ENCODE data around the gene SPNS2. TPM values are rescaled to one million over a fixed set of nuclear protein-coding genes. Genes with fewer than 3 reads are reported as not detected.
A peak's percentile ranks its signal among the peaks of the same experiment; 100 is the strongest.

SPNS2 gene, protein sequence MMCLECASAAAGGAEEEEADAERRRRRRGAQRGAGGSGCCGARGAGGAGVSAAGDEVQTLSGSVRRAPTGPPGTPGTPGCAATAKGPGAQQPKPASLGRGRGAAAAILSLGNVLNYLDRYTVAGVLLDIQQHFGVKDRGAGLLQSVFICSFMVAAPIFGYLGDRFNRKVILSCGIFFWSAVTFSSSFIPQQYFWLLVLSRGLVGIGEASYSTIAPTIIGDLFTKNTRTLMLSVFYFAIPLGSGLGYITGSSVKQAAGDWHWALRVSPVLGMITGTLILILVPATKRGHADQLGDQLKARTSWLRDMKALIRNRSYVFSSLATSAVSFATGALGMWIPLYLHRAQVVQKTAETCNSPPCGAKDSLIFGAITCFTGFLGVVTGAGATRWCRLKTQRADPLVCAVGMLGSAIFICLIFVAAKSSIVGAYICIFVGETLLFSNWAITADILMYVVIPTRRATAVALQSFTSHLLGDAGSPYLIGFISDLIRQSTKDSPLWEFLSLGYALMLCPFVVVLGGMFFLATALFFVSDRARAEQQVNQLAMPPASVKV
- 0.34 and 1.7 TPM in 2 replicates for total RNA-seq (ENCODE audit: low replicate concordance)

DNA sequence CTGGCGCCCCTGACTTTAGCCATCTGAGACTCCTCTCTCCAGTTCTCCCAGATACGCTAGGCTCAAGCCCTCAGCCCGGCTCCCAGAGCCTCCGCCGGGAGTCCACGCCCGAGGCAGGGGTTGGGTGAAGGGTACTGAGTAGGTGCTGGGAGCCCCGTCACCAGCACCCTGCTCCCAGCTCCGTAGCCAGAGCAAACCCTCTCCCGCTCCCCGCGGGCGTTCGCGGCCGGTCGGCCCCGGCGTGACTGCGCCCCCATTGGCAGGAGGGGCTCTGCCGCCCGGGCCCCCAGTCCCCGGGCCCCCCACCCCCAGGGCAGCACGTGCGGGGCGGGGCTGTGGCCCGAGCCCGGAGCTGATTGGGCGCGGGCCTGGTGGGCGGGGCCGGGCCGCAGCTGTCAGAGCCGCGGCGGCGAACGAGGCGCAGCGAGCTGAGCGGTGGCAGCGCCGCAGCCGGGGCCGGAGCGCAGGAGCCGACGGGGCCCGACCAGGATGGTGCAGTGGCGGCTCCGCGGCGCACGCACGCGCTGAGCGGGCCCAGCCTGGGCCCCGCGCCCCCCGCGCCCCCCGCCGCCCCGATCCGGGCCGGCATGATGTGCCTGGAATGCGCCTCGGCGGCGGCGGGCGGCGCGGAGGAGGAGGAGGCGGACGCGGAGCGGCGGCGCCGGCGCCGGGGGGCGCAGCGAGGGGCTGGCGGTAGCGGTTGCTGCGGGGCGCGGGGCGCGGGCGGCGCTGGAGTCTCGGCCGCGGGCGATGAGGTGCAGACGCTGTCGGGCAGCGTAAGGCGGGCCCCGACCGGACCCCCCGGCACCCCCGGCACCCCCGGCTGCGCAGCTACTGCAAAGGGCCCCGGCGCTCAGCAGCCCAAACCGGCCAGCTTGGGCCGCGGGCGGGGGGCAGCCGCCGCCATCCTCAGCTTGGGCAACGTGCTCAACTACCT is at the start of gene SPNS2:
Gene SPNS2, plus strand, starts transcription at position 421 of the 937 bp plus-strand sequence. Its CDS starts 167 bp downstream, at position 588.
- H3K4me1 Mint-ChIP-seq: peaks cover 16% of the 10 kb centered on the region
- Histone ChIP-seq H3K9me3 (ENCODE audit: low read depth) (no peaks in the 10 kb centered on the region), H3K4me3 (peak within 1 kb of the TSS; percentile 49), H3K4me1 (peaks cover 11% of the 10 kb centered on the region), H4K20me1 (ENCODE audit: low read depth) (peaks cover 28% of the 10 kb centered on the region), H2AFZ (replicated peaks) (no peak within 1 kb of the TSS), H3K27me3 (peaks cover 76% of the 10 kb centered on the region), H3K9ac (no peak within 1 kb of the TSS), H3F3A (ENCODE audit: low read depth) (peaks cover 15% of the 10 kb centered on the region), H3K4me2 (peak within 1 kb of the TSS; percentile 84), H3K79me2 (ENCODE audit: low read depth) (no peaks in the 10 kb centered on the region), H3K27ac (no peak within 1 kb of the TSS), H3K36me3 (no peaks in the 10 kb centered on the region)
- peak; percentile 90 for DNase-seq (ENCODE audit: low spot score)
- H3K27me3 Mint-ChIP-seq (ENCODE audit: insufficient read depth, low read depth): peaks cover 54% of the 10 kb centered on the region
- no peaks in the 10 kb centered on the region for H3K9me3 Mint-ChIP-seq
- peak within 1 kb of the TSS; percentile 82 for H3K4me3 Mint-ChIP-seq
- no peaks in the 10 kb centered on the region for H3K36me3 Mint-ChIP-seq
- TF ChIP-seq, protein P1, sequence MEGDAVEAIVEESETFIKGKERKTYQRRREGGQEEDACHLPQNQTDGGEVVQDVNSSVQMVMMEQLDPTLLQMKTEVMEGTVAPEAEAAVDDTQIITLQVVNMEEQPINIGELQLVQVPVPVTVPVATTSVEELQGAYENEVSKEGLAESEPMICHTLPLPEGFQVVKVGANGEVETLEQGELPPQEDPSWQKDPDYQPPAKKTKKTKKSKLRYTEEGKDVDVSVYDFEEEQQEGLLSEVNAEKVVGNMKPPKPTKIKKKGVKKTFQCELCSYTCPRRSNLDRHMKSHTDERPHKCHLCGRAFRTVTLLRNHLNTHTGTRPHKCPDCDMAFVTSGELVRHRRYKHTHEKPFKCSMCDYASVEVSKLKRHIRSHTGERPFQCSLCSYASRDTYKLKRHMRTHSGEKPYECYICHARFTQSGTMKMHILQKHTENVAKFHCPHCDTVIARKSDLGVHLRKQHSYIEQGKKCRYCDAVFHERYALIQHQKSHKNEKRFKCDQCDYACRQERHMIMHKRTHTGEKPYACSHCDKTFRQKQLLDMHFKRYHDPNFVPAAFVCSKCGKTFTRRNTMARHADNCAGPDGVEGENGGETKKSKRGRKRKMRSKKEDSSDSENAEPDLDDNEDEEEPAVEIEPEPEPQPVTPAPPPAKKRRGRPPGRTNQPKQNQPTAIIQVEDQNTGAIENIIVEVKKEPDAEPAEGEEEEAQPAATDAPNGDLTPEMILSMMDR (IDR thresholded peaks at IDR 0.05): no peak
- TF ChIP-seq EZH2phosphoT487 (IDR thresholded peaks at IDR 0.05) (no peak), EZH2 (IDR thresholded peaks at IDR 0.05) (no peak)
- H3K27ac Mint-ChIP-seq: no peak within 1 kb of the TSS

DNA sequence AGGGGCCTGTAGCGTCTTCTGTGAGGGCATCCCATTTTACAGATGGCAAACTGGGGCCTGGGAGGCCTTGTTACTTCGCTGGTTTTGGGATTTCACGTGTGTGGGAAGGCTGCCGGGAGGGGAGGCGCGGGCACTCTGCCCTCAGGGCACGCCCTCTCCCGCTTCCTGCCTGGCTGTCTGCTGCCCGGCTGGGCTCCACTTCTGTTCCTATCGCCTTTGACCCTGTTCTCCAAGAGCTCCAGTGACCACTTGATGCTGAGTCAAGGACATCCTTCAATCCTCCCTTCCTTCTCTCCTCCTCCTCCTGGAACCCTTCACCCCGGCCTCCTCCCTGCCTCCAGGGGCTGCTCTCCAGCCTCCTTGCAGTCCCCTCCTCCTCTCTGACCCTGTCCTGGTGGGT is 48.9 kb upstream of the SPNS2 start:
- H3F3A ChIP-seq (ENCODE audit: low read depth): no peaks in the 10 kb centered on the region
- H3K36me3 Mint-ChIP-seq: no peaks in the 10 kb centered on the region
- DNase-seq (ENCODE audit: low spot score): no peak
- TF ChIP-seq, protein P1 (IDR thresholded peaks at IDR 0.05): no peak
- no peak for TF ChIP-seq EZH2 (IDR thresholded peaks at IDR 0.05)
- TF ChIP-seq EZH2phosphoT487 (IDR thresholded peaks at IDR 0.05): no peak
- H3K36me3 ChIP-seq: no peaks in the 10 kb centered on the region
- no peak overlapping the region for H3K27ac ChIP-seq
- no peaks in the 10 kb centered on the region for H3K79me2 ChIP-seq (ENCODE audit: low read depth)
- H3K27me3 ChIP-seq: no peaks in the 10 kb centered on the region
- H3K4me1 ChIP-seq: no peaks in the 10 kb centered on the region
- H2AFZ ChIP-seq (replicated peaks): no peak overlapping the region
- no peak overlapping the region for H3K4me3 ChIP-seq
- no peaks in the 10 kb centered on the region for H3K9me3 Mint-ChIP-seq
- no peaks in the 10 kb centered on the region for H3K4me1 Mint-ChIP-seq
- H3K4me3 Mint-ChIP-seq: no peak overlapping the region
- no peaks in the 10 kb centered on the region for H4K20me1 ChIP-seq (ENCODE audit: low read depth)
- no peak overlapping the region for H3K9ac ChIP-seq
- H3K27ac Mint-ChIP-seq: no peak overlapping the region
- no peaks in the 10 kb centered on the region for H3K9me3 ChIP-seq (ENCODE audit: low read depth)
- peaks cover 6% of the 10 kb centered on the region for H3K27me3 Mint-ChIP-seq (ENCODE audit: insufficient read depth, low read depth)
- no peak overlapping the region for H3K4me2 ChIP-seq

DNA sequence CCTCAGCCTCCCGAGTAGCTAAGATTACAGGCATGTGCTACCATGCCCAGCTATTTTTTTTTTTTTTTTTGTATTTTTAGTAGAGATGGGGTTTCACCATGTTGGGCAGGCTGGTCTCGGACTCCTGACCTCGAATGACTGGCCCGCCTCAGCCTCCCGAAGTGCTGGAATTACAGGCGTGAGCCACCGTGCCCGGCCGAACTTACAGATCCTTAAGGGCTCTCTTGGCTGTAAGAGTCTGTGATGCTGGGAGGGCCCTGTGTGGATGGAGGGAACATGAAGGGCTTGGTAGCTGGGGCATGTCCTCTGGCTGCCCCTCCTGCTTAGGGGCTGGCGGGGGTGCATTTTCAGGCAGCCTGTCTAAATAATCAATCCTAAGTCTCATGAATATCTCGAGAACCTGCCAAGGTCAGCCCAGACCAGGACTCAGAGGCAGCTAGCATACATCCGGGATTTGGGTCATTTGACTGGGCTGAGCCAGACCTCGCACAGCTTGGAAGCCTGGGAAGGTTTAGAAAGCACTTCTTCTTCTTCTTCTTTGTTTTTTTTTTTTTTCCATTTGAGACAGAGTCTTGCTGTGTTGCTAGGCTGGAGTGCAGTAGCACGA is 47.9 kb upstream of the SPNS2 start:
- H3K4me1 Mint-ChIP-seq: no peaks in the 10 kb centered on the region
- no peak overlapping the region for H3K27ac Mint-ChIP-seq
- no peaks in the 10 kb centered on the region for H3K79me2 ChIP-seq (ENCODE audit: low read depth)
- H4K20me1 ChIP-seq (ENCODE audit: low read depth): no peaks in the 10 kb centered on the region
- TF ChIP-seq, protein P1 (IDR thresholded peaks at IDR 0.05): no peak
- TF ChIP-seq EZH2phosphoT487 (IDR thresholded peaks at IDR 0.05) (no peak), EZH2 (IDR thresholded peaks at IDR 0.05) (no peak)
- H3K27me3 Mint-ChIP-seq (ENCODE audit: insufficient read depth, low read depth): peaks cover 7% of the 10 kb centered on the region
- no peak overlapping the region for H3K4me3 Mint-ChIP-seq
- no peak overlapping the region for H3K9ac ChIP-seq
- H2AFZ ChIP-seq (replicated peaks): no peak overlapping the region
- DNase-seq (ENCODE audit: low spot score): no peak
- H3K36me3 ChIP-seq: no peaks in the 10 kb centered on the region
- no peak overlapping the region for H3K4me3 ChIP-seq
- H3K4me1 ChIP-seq: no peaks in the 10 kb centered on the region
- H3K4me2 ChIP-seq: no peak overlapping the region
- H3F3A ChIP-seq (ENCODE audit: low read depth): no peaks in the 10 kb centered on the region
- H3K9me3 Mint-ChIP-seq: no peaks in the 10 kb centered on the region
- H3K27ac ChIP-seq: no peak overlapping the region
- no peaks in the 10 kb centered on the region for H3K27me3 ChIP-seq
- H3K9me3 ChIP-seq (ENCODE audit: low read depth): no peaks in the 10 kb centered on the region
- no peaks in the 10 kb centered on the region for H3K36me3 Mint-ChIP-seq

Data from neural progenitor cell (in vitro differentiated cells).